HS-5 (cell line): Measurements from ENCODE around the gene SLC25A45.
A peak's percentile ranks its signal among the peaks of the same experiment; 100 is the strongest.

ENCODE experiments used
- DNase-seq: peaks from one replicate; pipeline ENCODE4 v3.0.0-alpha.2; 2012; ENCODE audit warnings: low read depth

The SLC25A45 gene

DNA sequence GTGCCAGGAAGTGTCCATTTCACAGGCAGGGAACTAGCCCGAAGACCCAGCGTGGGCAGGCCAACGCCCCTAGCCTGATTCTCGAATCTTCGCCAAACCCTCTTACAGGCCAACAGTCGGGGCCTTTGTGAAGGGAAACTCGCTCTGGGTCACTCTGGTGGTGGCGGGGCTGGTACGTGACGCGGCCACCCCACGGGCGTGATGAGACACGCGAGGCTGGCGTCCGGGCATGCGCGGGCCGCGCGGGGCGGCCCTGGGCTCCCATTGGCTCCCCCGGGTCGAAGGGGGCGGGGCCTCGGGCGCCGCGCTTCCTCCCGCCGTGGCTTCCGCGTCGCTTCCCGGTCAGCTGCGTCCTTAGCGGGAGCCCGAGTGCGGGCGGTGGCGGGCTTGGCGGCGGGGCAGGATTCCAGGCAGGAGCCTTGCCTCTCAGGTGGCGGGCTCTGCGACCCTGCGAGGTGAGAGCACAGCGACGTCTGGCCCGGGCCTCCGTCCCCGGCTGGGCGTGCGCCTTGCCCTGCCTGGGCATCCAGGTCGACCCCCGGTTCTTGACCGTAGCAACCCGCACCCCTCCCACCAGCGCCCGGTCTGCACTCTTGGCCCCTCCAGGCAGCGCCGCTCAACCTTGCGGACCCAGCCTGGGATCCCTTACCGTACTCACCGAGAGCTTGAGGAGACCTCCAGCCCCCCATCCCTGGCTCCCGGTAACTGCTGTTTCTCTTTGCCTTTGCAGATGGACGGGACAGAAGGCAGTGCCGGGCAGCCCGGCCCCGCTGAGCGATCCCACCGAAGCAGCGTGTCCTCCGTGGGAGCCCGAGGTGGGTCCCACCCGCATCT lies 4.1 kb upstream of the SLC25A45 start, which contains the start of gene FRMD8:
Gene FRMD8 (plus strand): TSS at position 331 of the 834 bp plus-strand sequence. CDS start 400 bp downstream, at position 731.
- DNase-seq, result peak; percentile 35

DNA sequence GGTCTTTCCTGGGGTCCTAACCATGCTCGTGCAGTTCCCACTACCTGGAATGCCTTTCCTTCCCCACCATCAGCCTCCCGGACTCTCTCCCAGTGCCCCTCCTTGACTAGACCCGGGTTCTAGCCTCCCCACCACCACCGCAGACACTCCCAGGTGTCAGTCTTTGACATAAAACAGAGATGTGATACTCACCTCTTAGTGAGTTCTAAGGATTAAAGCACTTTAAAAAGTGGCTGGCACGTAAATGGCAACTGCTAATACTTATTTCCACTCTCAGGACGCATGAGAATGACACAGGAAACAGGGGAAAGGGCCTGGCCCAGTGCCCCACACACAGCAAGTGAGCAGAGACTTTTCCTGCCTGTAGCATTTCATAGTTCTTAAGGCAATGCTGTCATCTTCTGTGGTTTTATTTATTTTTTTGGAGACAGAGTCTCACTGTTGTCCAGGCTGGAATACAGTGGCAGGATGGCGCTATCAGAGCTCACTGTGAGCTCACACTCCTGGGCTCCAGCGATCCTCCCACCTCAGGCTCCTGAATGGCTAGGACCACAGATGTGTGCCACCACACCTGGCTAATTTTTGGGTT lies 1.9 kb upstream of the SLC25A45 start:
- DNase-seq, result no peak

DNA sequence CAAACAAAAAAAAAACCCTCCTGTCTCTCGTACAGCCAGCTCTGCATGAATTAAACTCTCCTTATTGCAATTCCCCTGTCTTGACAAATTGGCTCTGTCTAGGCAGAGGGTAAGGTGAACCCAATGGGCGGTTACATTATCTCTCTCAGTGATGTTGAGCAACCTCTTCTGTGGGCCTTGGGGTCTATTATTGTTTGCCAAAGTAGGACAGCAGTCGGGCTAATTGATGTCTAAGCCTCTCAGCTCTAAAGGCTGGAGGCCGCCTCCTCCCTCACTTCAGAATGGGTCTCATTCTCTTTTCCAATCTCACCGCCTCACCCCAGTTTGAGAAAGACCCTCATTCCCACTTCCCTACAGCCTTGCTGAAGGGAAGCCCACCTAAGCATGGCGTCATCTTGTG lies 1.3 kb upstream of the SLC25A45 start:
- no peak for DNase-seq

DNA sequence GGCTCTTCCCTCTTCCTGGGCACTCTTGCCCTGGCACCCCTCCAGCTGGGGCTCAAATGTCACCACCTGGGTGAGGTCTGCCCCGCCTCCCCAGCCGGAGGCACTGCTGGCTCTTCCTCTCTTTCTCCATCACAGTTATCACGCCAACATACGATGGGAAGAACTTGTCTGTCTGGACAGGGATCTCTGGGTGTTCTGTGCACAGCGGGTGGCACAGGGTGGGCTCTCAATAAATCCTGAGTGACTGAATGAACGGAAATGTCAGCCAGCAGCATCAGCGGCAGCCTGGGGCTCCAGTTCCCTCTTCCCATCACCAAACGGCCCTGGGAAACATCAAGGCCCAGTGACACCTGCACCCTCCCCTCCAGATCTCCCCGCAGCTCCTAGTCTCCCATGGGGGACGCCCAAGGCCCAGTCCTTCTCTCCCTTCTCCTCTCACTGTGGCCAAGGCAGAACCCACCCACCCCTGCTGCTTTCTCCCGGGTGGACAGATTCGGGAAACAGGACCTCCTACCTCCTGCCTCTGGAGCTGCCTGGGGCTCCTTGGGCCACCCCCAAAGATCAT lies 440 bp upstream of the SLC25A45 start:
- no peak for DNase-seq

DNA sequence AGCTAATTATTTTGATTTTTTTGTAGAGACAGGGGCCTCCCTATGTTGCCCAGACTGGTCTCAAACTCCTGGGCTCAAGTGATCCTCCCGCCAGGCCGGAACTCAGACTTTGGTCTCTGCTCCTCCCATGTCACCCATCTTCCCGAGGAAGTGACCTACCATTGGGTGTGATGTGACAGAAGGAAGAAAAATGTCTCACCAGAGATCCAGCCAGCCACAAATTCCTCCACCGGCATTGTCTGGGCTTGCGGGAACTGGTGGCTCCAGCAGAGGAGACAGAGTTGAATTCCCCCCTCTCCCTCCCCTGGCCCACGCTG lies 772 bp downstream of the SLC25A45 start:
- no peak for DNase-seq

DNA sequence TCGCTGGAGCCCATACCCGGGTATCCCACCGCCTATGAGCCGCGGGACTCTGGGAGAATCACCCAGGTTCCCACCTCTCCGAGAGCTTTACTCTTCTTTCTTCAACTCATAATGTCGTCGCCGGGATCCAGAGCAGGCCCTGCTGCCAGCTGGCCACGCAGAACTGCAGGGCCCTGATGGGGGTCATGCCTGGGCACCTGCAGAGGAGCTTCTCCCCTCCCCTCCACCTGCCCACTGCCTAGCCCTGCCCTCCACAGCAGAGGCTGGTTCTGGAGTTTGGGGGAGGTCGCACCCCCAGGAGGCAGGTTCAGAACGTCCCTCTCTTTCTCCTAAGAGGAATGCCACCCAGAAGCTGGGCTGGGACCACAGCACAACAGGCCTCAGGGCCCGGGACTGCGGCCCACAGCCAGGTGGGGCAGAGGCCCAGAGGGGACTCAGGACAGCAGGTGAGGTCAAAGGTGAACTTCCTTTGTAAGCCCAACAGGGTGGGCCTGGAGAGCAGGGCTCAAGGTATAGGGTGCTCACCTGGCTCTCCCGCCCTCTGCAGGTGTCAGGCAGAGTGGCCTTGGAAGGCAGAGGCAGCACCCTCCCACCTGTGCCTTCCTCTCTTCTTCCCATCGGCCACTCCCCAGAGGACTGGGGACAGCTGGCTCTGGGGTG lies 1.9 kb downstream of the SLC25A45 start:
- no peak for DNase-seq

DNA sequence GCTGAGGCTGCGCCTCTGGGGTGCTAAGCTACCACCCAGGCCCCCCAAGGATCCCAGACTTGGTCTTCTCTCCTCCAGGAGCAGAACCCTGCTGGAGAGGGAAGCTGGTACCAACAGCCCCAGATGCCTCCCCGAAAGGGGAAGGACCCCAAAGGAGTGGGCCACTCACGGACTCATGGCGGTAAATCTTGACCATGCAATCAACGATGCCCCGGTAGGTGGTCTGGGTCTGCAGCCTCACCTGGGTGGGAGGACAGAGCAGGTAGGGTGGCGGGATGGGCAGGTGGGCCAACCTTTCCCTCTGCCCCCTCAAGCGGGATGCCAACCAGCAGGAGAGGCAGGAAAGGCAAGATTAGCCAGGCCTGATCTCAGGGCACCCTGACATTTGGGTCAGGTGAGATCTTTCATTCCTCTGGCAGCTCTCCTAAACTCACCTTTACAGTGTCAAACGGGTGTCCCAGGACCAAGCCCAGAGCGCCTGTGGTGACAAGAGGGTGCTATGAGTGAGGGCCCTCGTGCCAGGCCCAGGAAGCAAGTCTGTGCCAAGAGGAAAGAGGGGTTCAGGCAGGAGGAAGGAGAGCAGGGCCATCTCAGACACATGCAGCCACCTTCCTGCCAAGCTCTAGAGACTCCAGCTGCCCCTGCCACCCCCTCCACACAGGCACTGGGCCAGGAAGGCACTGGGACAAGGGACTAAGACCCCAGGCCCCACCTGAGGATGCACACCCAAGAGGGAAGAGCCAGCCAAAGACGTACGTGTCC lies 2.6 kb downstream of the SLC25A45 start:
- DNase-seq, result no peak

DNA sequence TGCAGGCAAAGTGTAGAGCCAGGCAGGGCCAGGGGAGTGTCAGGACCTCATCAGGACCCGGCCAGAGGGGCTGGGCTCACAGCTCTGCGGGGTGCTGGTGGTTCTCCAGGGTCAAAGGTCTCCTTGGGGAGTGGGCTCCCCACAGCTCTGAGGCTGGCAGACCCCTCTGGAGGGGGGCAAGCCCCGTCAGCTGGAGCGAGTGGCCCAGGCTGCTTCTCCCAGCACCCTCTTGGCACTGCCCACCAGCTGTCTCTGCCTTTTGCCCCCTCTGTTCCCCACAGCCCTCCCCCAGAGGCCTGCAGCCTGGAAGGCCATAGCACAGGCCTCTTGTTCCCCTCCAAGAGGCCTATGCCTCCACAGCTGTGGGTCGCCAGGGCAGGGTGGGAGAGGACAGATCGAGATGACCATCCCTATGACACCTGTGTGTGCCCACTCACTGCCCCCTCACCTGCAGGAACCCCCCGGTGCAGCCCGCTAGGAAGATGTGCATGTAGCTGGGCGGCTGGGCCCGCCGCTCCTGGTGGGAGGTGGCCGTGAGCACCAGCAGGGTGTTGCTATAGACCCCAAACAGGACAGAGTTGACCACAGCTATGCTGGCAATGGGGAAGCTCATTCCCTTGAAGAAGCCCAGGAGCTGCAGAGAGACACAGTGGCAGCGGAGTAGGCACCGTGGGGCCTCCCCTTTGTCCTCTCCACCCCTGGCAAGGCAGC lies 3.4 kb downstream of the SLC25A45 start:
- no peak for DNase-seq

DNA sequence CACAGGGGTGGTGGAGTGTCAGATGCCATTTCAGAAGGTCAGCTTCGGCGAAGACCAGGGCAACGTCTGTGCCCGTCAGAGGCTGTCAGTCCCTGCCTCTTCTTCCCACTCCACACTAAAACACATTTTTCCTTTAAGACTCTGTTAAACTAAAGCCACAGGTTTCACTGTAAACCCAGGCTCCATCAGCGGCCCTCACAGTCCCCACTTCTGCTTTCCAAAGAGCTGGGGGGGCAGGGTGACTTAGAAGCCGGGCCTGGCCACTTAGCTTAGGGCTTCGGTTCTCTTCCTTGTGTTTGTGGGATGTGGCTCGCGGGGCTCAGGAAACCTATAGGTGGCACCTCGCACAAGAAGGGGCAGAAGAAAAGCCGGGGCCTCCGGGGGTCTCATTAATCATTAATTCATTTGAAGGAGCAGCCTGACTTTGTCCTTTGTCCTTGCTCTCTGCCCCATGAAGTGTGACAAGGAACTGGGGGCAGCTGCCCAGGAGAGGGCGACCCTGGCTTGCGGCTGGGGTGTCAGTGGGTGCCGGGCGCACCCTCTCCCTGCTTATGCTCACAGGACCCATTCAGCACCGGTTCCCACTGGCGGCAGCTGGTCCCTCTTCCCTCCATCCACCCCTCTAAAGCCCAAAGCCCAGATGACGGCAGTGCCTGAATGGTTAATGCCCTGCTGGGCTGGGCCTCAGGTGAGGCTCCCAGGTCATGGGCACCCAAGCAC lies 4.1 kb downstream of the SLC25A45 start:
- DNase-seq, result no peak

DNA sequence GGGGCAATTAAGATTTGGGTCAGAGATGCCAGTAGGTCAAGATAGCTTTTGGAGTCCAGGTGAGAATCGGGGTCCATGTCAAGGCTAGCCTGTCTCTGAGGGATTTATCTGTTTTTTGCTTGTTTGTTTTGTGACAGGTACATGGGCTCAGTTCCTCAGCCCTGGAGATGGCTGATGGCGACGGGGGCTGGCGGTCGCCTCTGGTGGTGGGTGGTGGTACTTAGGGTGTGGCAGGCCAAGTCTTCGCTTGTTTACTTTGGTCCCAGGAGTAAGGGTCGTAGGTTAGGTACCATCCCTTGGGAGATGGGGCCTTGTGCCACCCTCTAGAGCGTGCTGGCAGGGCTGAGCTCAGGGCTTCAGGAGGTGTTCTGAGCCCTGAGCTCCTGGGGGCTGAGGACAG lies 4.7 kb downstream of the SLC25A45 start:
- DNase-seq, result no peak

DNA sequence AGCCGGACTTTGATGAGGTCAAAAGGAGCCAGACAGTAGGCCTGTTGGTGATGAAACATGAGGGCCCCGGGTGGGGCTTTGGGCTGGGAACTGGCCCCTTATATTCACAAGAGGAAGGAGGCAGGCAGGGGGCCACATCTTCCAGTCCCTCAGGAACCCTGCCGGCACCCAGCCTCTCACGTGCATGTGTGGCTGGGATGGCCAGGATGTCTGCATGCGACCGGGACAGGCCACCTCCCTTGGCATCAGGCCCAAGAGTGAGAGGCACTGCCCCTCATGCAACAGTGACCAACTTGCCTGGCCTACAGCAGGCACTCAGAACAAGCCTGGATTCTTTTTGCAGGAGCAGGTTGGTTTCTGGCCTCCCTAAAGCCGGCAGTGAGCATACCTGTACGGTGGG lies 5.4 kb downstream of the SLC25A45 start:
- no peak for DNase-seq

DNA sequence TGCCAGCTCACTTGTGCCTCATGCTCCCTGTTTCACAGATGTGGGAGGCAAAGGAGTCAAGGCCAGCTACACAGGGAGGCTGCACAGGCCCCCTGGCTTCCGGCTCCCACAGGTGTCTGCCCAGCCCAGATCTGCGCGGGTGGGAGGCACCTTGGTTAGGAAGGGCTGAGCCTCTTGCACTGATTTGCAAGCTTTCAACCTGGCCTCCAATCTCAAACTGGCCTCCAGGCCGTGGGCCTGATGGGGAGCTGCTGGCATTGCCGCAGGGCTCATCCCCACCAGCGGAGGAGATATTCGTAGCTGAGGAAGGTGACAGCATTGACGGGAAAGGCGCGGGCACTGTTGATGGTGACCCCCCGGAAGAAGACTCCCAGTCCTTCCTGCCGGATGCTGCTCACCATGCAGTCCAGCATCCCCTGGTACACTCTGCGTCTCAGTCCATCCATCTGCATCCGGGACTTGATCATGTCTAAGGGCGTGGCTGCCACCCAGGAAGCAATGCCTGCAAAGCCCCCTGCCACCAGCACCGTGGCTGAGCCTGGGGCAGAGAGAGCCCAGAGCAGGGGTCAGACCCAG lies 6.2 kb downstream of the SLC25A45 start:
- DNase-seq, result no peak

DNA sequence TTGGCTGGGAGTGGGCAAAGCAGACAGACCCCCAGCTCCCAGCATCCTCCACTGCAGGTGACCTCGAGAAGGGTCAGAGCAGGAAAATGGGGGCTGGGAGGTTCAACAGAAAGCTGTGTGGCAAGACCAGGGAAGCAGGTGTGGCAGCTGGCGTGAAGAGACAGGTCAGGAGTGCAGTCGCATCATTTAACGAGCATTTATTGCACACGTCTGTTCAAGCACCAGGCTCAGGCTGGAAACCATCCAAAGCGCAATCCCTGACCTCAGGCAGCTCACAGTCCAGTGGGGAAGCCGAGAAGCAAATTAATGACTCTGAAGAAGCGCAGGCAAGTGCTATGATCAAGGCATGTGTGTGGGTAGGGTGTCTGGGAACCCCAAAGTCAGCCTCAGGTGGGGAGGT lies 7.4 kb downstream of the SLC25A45 start:
- no peak for DNase-seq

DNA sequence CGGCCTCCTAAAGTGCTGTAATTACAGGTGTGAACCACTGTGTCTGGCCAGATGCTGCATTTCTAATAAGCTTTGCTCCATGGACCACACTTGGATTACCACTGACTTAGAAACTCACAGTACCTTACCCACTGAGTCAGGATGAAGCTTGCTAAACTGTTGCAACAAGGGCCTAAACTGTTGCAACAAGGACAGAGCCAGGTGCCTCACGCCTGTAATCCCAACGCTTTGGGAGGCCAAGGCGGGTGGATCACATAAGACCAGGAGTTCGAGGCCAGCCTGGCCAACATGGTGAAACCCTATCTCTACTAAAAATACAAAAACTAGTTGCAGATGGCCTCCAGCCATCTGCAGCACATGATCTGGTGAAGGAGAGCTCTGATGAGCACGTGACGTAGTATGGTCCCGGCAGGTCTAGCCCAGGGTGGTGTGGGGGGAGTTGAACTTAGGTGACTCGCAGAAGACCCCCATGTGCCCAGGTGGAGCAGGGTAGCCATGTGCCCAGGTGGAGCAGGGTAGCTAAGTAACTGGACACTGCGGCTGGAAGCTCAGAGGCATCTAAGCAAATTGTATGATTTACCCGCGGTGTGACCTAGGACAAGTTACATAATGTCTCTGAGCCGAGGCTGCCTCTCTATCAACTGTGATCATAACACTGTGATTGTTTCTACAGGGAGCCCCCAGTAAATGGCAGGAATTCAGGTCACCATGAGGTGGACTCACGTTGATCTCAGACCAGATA lies 8.4 kb downstream of the SLC25A45 start:
- no peak for DNase-seq

DNA sequence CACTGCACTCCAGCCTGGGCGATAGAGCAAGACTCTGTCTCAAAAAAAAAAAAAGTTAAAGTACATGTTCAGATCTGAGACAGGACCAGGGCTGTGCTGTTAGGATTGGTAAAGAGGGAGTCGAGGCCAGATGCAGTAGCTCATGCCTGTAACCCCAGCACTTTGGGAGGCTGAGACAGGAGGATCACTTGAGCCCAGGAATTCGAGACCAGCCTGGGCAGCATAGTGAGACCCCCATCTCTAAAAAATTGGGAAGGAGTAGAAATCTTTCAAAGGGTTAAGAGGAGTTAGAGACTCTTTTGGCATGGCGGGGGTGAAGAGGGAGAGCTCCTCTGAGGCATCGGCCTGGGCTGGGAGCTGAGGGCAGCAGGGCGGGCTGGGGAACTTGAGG lies 11.8 kb downstream of the SLC25A45 start:
- no peak for DNase-seq

DNA sequence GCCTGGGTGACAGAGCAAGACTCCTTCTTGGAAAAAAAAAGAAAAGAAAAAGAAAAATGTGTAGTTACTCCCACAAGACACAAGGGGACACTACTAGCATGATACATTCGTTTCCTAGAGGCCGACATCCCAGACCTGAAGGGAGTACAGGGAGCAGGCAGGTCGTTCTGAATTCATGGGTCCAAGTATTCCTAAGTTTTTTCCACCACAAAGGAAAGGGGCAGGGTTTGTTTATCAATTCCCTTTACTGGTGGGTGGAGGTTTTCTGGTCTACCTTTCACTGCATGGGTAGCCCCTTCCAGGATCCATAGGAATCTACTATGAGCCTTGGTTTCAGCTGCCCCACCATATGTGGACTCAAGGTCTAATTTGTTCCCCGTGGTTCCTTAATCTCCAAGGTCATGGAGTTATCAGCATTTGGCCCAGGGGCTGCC lies 16.1 kb downstream of the SLC25A45 start:
- DNase-seq, result peak; percentile 43

DNA sequence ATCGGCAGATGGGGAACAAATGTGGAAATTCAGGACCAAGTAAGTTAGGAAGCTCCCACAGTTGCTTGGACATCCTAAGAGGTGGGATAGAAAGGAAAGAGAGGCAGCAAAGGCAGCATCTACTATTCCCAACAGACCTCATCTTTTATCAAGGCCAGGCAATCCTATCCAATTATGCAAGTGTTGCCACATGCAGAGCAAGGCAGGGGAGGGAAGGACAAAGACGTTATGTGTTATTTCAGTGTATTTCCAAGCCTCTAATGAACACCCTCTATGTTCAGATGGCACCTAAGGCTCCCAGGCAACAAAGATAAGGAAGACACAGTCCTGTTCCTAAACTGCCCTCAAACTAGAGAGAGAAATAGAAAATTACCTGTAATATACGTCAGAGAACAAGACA lies 18.7 kb downstream of the SLC25A45 start:
- no peak for DNase-seq

DNA sequence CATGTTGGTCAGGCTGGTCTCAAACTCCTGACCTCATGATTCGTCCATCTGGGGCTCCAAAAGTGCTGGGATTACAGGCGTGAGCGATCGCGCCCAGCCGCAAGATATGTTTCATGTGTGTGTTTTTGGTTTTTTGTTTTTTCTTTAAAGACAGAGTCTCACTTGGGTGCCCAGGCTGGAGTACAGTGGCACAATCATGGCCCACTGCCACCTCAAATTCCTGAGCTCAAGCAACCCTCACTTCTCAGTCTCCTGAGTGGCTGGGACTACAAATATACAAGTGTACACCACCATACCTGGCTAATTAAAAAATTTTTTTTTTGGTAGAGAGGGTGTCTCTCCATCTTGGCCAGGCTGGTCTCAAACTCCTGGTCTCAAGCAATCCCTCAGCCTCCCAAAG lies 19.5 kb downstream of the SLC25A45 start:
- DNase-seq, result no peak

DNA sequence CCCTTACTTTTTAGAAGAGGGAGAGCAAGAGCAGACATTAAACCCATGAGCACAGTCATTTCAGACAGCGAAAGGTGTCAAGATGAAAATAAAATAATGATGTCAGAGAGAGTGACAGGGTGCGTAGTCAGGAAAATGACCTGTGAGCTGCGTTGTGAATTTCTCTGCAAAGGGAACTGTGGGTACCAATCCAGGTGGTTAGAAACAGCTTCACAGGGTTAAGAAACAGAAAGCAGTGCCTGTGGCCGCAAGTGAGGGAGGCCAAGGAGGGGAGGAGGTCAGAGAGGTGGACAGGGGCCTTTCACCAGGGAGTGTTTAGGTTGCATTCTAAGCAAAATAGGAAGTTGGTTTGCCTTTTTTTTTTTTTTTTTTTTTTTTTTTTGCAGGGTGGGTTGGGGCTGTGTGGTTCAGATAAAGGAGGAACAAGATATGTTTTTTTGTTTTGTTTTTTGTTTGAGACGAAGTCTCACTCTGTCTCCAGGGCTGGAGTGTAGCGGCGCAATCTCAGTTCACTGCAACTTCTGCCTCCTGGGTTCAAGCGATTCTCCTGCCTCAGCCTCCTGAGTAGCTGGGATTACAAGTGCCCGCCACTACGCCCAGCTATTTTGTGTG lies 20.0 kb downstream of the SLC25A45 start:
- no peak for DNase-seq
